Ovary (tissue), 9 donors: ENCODE results near the gene NRARP. TPM values are rescaled to one million over a fixed set of nuclear protein-coding genes. Genes with fewer than 3 reads are reported as not detected.

Source experiments
- DNase-seq, 5 donors: peaks; one replicate each; pipeline ENCODE4 v3.0.0-alpha.2; 2019 to 2020
- H3K27ac ChIP-seq, 2 donors: fragments of 200-600 bp; one replicate each; pipeline versions ENCODE4 v1.5.1 to v1.8.0; 2019 to 2022
- H3K27me3 ChIP-seq: fragments of 200-600 bp; one replicate; pipeline ENCODE4 v1.8.0; 2022
- H3K36me3 ChIP-seq: fragments of 200-600 bp; sonication (generic); one replicate; pipeline ENCODE4 v1.5.1; 2019
- H3K4me1 ChIP-seq: one replicate; pipeline ENCODE4 v1.8.1; 2013; ENCODE audit warnings: mild to moderate bottlenecking, moderate library complexity; ENCODE audit not compliant: insufficient read depth
- H3K4me3 ChIP-seq: fragments of 200-600 bp; sonication (generic); one replicate; pipeline ENCODE4 v1.5.1; 2017
- H3K9me3 ChIP-seq, 2 donors: fragments of 200-600 bp in 1 of 2; sonication (generic) in 1 of 2; one replicate each; pipeline versions ENCODE4 v1.5.1 to v1.8.1; 2013 to 2019; ENCODE audit warnings: mild to moderate bottlenecking in 1 of 2, moderate library complexity in 1 of 2
- CTCF ChIP-seq, 3 donors: fragments of 450-650 bp in 2 of 3; fragments of 200-600 bp in 1 of 3; IDR thresholded peaks; one replicate each; pipeline versions ENCODE4 v1.5.1 to v1.8.0; 2016 to 2022; ENCODE audit warnings: antibody characterized with exemption in 3 of 3, mild to moderate bottlenecking in 1 of 3
- EP300 ChIP-seq: sonication (generic); formaldehyde crosslinking; IDR thresholded peaks from one replicate; pipeline ENCODE4 v1.6.1; 2017; ENCODE audit warnings: antibody characterized with exemption
- POLR2A ChIP-seq: fragments of 450-650 bp; IDR thresholded peaks from one replicate; pipeline ENCODE4 v1.6.1; 2017; ENCODE audit warnings: antibody characterized with exemption, mild to moderate bottlenecking, moderate library complexity
- WGBS, 3 donors: extraction: QIAGEN DNeasy Blood & Tissue Kit in 1 of 3; methylation state at CpG; one replicate each; pipeline versions ENCODE4 v1.1.5 to v1.1.7; 2013 to 2017; 5-methylcytosine and 5-hydroxymethylcytosine counted together
- intact Hi-C, 4 donors: fragments of 100-400 bp; cut with DNase I; formaldehyde crosslinking; loops; one replicate each; pipeline versions ENCODE4 v1.11.0 to v1.15.1; 2022 to 2023
- polyA plus RNA-seq, 2 donors: library from polyadenylated mRNA; stranded (reverse); fragments of 200-250 nt in 1 of 2; fragments of 350-450 nt in 1 of 2; fragmentation: Illumina TruSeq in 1 of 2; extraction: RNeasy Lipid Tissue Mini Kit (QIAGEN cat#74804) in 1 of 2; gene quantifications; one replicate each; pipeline ENCODE4 v1.2.3, GENCODE V29; 2013 to 2014
- total RNA-seq, 7 donors: library from RNA; depleted of rRNA in 2 of 7; stranded (reverse); fragments of >200 nt in 2 of 7; fragmentation: NEBNext Ultra II Directional in 3 of 7; extraction: Animal tissue kit (Norgen Biotek cat#: 25700) in 3 of 7; gene quantifications; one replicate each; pipeline versions ENCODE4 v1.1.0 to v1.2.4, GENCODE V29; 2016 to 2023
- donor health status: DM: no; HTN: no; CAD: no; lungs with moderate emphysema.
- donor health status: DM: no; HTN: no; CAD: no.
- donor health status: Bipolar disorder and iron deficiency.
- donor health status: DM: yes; HTN: yes; CAD: no.
- donor health status: DM: no; HTN: no; CAD: no.
- donor health status: DM: yes; HTN: yes; CAD: no.

The NRARP gene
- total and polyA plus RNA-seq, 9 donors, result 1.3 to 13.8 (median 3.7) TPM

- intact Hi-C loops, result loop anchor here in 2 of 4 donors (5.0 kb wide), 2 partner anchors 103 to 143 kb away; no protein-coding TSS in a partner anchor
- Histone ChIP-seq H3K27ac (no peak overlapping the region), H3K4me1 (peaks cover 19% of the 10 kb centered on the region), H3K27me3 (peaks cover 5% of the 10 kb centered on the region), H3K4me3 (no peak overlapping the region), H3K9me3 (no peaks in the 10 kb centered on the region), H3K36me3 (no peaks in the 10 kb centered on the region)
- peak in 4 of 5 donors; percentile 13 to 44 (median 32) for DNase-seq
- WGBS, 3 donors, result 33 to 39% (median 35%) methylated on average over 16 of the region's 16 CpGs
- TF ChIP-seq POLR2A (no peak), EP300 (no peak), CTCF (IDR thresholded peaks at IDR 0.05) (no peak)
These were observed 2.5 kb upstream of the NRARP start for GRCh38 chr9:137304383-137305059.

- 92 to 95% (median 93%) methylated on average over 20 to 22 of the region's 22 CpGs for WGBS, 3 donors
- Histone ChIP-seq H3K4me3 (no peak overlapping the region), H3K27ac (no peak overlapping the region), H3K9me3 (no peaks in the 10 kb centered on the region), H3K36me3 (no peaks in the 10 kb centered on the region), H3K4me1 (peaks cover 19% of the 10 kb centered on the region), H3K27me3 (peaks cover 5% of the 10 kb centered on the region)
- peak in 3 of 5 donors; percentile 11 to 40 (median 26) for DNase-seq
- intact Hi-C loops, result loop anchor here in 2 of 4 donors (5.0 kb wide), 2 partner anchors 103 to 143 kb away; no protein-coding TSS in a partner anchor
- TF ChIP-seq EP300, result no peak
- TF ChIP-seq CTCF (IDR thresholded peaks at IDR 0.05), result no peak
- no peak for TF ChIP-seq POLR2A
These were observed 1.9 kb upstream of the NRARP start for GRCh38 chr9:137303893-137304382.

GRCh38 chr9:137303151-137303892 is 1.3 kb upstream of the NRARP start:
- no peak for TF ChIP-seq POLR2A
- TF ChIP-seq CTCF (IDR thresholded peaks at IDR 0.05), result no peak
- no peak for TF ChIP-seq EP300
- Histone ChIP-seq H3K9me3 (no peaks in the 10 kb centered on the region), H3K27ac (no peak overlapping the region), H3K36me3 (no peaks in the 10 kb centered on the region), H3K4me3 (no peak overlapping the region), H3K27me3 (peaks cover 7% of the 10 kb centered on the region), H3K4me1 (peaks cover 19% of the 10 kb centered on the region)
- DNase-seq, result peak in 4 of 5 donors; percentile 13 to 44 (median 39)
- intact Hi-C loops, result loop anchor here in 2 of 4 donors (5.0 kb wide), 2 partner anchors 104 to 144 kb away; no protein-coding TSS in a partner anchor
- 53 to 58% (median 57%) methylated on average over 19 to 23 of the region's 23 CpGs for WGBS, 3 donors

- no peaks in the 10 kb centered on the region for H3K9me3 ChIP-seq
- H3K36me3 ChIP-seq, result no peaks in the 10 kb centered on the region
- peaks cover 19% of the 10 kb centered on the region for H3K4me1 ChIP-seq
- peak in 2 of 5 donors; percentile 20 to 25 for DNase-seq
- peak in 1 of 3 donors; percentile 55 for TF ChIP-seq CTCF (IDR thresholded peaks at IDR 0.05)
- no peak for TF ChIP-seq POLR2A
- WGBS, 3 donors, result 3 to 6% (median 6%) methylated on average over 37 to 78 of the region's 78 CpGs
- H3K4me3 ChIP-seq, result peak overlapping the region; percentile 26
- H3K27ac ChIP-seq, result peak overlapping the region in 1 of 2 donors; percentile 25
- peaks cover 11% of the 10 kb centered on the region for H3K27me3 ChIP-seq
- intact Hi-C loops, result loop anchor here in 2 of 4 donors (5.0 kb wide), 2 partner anchors 105 to 145 kb away; no protein-coding TSS in a partner anchor
These were observed 529 bp upstream of the NRARP start for GRCh38 chr9:137302449-137303150.
